Measurements from ENCODE around the gene SLC49A4. TPM values are rescaled to one million over a fixed set of nuclear protein-coding genes. Genes with fewer than 3 reads are reported as not detected.

The SLC49A4 gene
- total RNA-seq, 1 experiment from 2014 or later = 41.6 TPM

GRCh38 chr3:122862381-122862780, 67.5 kb downstream of the SLC49A4 start:
- no TSS peak for BruUV-seq (replicated peaks)
- Histone ChIP-seq H3K4me1 (no peaks in the 10 kb centered on the region), H3K4me3 (ENCODE audit: low read depth, low read length) (no peak overlapping the region), H3K36me3 (ENCODE audit: control insufficient read depth, insufficient read depth, low read length) (no peaks in the 10 kb centered on the region; the same call in 1 of the 2 replicates), H3K27me3 (replicated peaks; ENCODE audit: control insufficient read depth, insufficient read depth, low read length) (no peaks in the 10 kb centered on the region), H3K9me3 (no peaks in the 10 kb centered on the region)
- Mint-ChIP-seq H3K27me3 (ENCODE audit: insufficient read depth, unreplicated experiment) (no peaks in the 10 kb centered on the region), H3K9me3 (ENCODE audit: unreplicated experiment) (no peaks in the 10 kb centered on the region), H3K27ac (ENCODE audit: unreplicated experiment) (no peak overlapping the region), H3K4me1 (ENCODE audit: low read depth, unreplicated experiment) (no peaks in the 10 kb centered on the region), H3K4me3 (ENCODE audit: unreplicated experiment) (no peak overlapping the region), H3K36me3 (ENCODE audit: insufficient read depth, unreplicated experiment) (peaks cover 9% of the 10 kb centered on the region)
- CTCF ChIA-PET = no interaction called here
- POLR2A ChIA-PET = no interaction called here
- DNase-seq = no peak
- intact Hi-C loops (cut with micrococcal nuclease; ENCODE audit: unreplicated experiment) = no loop called here
- TF ChIP-seq, protein P1, sequence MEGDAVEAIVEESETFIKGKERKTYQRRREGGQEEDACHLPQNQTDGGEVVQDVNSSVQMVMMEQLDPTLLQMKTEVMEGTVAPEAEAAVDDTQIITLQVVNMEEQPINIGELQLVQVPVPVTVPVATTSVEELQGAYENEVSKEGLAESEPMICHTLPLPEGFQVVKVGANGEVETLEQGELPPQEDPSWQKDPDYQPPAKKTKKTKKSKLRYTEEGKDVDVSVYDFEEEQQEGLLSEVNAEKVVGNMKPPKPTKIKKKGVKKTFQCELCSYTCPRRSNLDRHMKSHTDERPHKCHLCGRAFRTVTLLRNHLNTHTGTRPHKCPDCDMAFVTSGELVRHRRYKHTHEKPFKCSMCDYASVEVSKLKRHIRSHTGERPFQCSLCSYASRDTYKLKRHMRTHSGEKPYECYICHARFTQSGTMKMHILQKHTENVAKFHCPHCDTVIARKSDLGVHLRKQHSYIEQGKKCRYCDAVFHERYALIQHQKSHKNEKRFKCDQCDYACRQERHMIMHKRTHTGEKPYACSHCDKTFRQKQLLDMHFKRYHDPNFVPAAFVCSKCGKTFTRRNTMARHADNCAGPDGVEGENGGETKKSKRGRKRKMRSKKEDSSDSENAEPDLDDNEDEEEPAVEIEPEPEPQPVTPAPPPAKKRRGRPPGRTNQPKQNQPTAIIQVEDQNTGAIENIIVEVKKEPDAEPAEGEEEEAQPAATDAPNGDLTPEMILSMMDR (IDR thresholded peaks at IDR 0.05; ENCODE audit: insufficient read depth in 1 of 2, low read depth in 1 of 2, low read length in 1 of 2, severe bottlenecking in 1 of 2, unreplicated experiment in 1 of 2) = no peak

GRCh38 chr3:122864498-122864897, 69.6 kb downstream of the SLC49A4 start:
- Mint-ChIP-seq H3K27me3 (ENCODE audit: insufficient read depth, unreplicated experiment) (no peaks in the 10 kb centered on the region), H3K36me3 (ENCODE audit: insufficient read depth, unreplicated experiment) (no peaks in the 10 kb centered on the region), H3K4me3 (ENCODE audit: unreplicated experiment) (no peak overlapping the region), H3K27ac (ENCODE audit: unreplicated experiment) (no peak overlapping the region), H3K9me3 (ENCODE audit: unreplicated experiment) (no peaks in the 10 kb centered on the region), H3K4me1 (ENCODE audit: low read depth, unreplicated experiment) (no peaks in the 10 kb centered on the region)
- TF ChIP-seq, protein P1 (IDR thresholded peaks at IDR 0.05; ENCODE audit: insufficient read depth in 1 of 2, low read depth in 1 of 2, low read length in 1 of 2, severe bottlenecking in 1 of 2, unreplicated experiment in 1 of 2) = no peak
- Histone ChIP-seq H3K36me3 (ENCODE audit: control insufficient read depth, insufficient read depth, low read length) (no peaks in the 10 kb centered on the region; the same call in 1 of the 2 replicates), H3K27me3 (replicated peaks; ENCODE audit: control insufficient read depth, insufficient read depth, low read length) (no peaks in the 10 kb centered on the region), H3K9me3 (no peaks in the 10 kb centered on the region), H3K4me3 (ENCODE audit: low read depth, low read length) (no peak overlapping the region), H3K4me1 (no peaks in the 10 kb centered on the region)
- intact Hi-C loops (cut with micrococcal nuclease; ENCODE audit: unreplicated experiment) = no loop called here
- no TSS peak for BruUV-seq (replicated peaks)
- ChIA-PET CTCF (no interaction called here), POLR2A (no interaction called here)
- no peak for DNase-seq

- no peaks in the 10 kb centered on the region for H3K27me3 ChIP-seq (replicated peaks; ENCODE audit: control insufficient read depth, insufficient read depth, low read length)
- TF ChIP-seq, protein P1 (IDR thresholded peaks at IDR 0.05; ENCODE audit: insufficient read depth in 1 of 2, low read depth in 1 of 2, low read length in 1 of 2, severe bottlenecking in 1 of 2, unreplicated experiment in 1 of 2) = no peak
- Mint-ChIP-seq H3K36me3 (ENCODE audit: insufficient read depth, unreplicated experiment) (no peaks in the 10 kb centered on the region), H3K4me1 (ENCODE audit: low read depth, unreplicated experiment) (no peaks in the 10 kb centered on the region), H3K4me3 (ENCODE audit: unreplicated experiment) (no peak overlapping the region), H3K27me3 (ENCODE audit: insufficient read depth, unreplicated experiment) (no peaks in the 10 kb centered on the region), H3K27ac (ENCODE audit: unreplicated experiment) (no peak overlapping the region), H3K9me3 (ENCODE audit: unreplicated experiment) (no peaks in the 10 kb centered on the region)
- intact Hi-C loops (cut with micrococcal nuclease; ENCODE audit: unreplicated experiment) = no loop called here
- no peak overlapping the region for H3K4me3 ChIP-seq (ENCODE audit: low read depth, low read length)
- CTCF ChIA-PET = no interaction called here
- no peak for DNase-seq
- no TSS peak for BruUV-seq (replicated peaks)
- no peaks in the 10 kb centered on the region for H3K4me1 ChIP-seq
- POLR2A ChIA-PET = no interaction called here
- no peaks in the 10 kb centered on the region for H3K9me3 ChIP-seq
- no peaks in the 10 kb centered on the region for H3K36me3 ChIP-seq (ENCODE audit: control insufficient read depth, insufficient read depth, low read length)
Observed at GRCh38 chr3:122868322-122868721, 73.5 kb downstream of the SLC49A4 start.
